IMR-90 (cell line): ENCODE results near the gene ARPIN. TPM values are rescaled to one million over a fixed set of nuclear protein-coding genes. Genes with fewer than 3 reads are reported as not detected.
A peak's percentile ranks its signal among the peaks of the same experiment; 100 is the strongest.

Experiments
- ATAC-seq: fragments of 200-7000 bp; cut with Tn5 transposase; 2 replicates; pipeline ENCODE4 v1.9.1; 2020; ENCODE audit warnings: low read depth, mild to moderate bottlenecking, moderate library complexity
- BruUV-seq: library from RNA; stranded (reverse); fragments of 400-500 nt; replicated peaks from 2 replicates; lab custom pipeline; 2021; lab: Mats Ljungman, UMichigan
- CTCF ChIA-PET: fragments of 300-600 bp; formaldehyde crosslinking; extraction: SDS; loops from one replicate; lab custom pipeline; 2021; ENCODE audit warnings: antibody characterized with exemption; lab: Yijun Ruan, JAX
- POLR2A ChIA-PET: fragments of 300-600 bp; sonication (Branson Sonifier 250); formaldehyde crosslinking; loops from one replicate; lab custom pipeline; 2022; ENCODE audit warnings: antibody characterized with exemption; ENCODE audit not compliant: unreplicated experiment; lab: Charles Lee
- DNase-seq: peaks from one replicate; pipeline ENCODE4 v3.0.0; 2013
- H2AFZ ChIP-seq: replicated peaks from 2 replicates; pipeline ENCODE3; 2013; ENCODE audit warnings: low read length, mild to moderate bottlenecking; ENCODE audit not compliant: poor library complexity
- H2AK5ac ChIP-seq: 2 replicates; pipeline ENCODE4 v1.6.1; 2013; ENCODE audit warnings: low read depth, low read length, inconsistent platforms
- H2AK9ac ChIP-seq: replicated peaks from 2 replicates; pipeline ENCODE3; 2013; ENCODE audit warnings: mild to moderate bottlenecking, low read depth, low read length, moderate library complexity; ENCODE audit not compliant: poor library complexity
- H2BK120ac ChIP-seq: 2 replicates; pipeline ENCODE4 v1.6.1; 2013; ENCODE audit warnings: low read depth, low read length, inconsistent platforms
- H2BK15ac ChIP-seq: 3 replicates; pipeline ENCODE4 v1.6.1; 2013; ENCODE audit warnings: low read depth, low read length, inconsistent platforms
- H2BK20ac ChIP-seq: 2 replicates; pipeline ENCODE4 v1.6.1; 2013; ENCODE audit warnings: low read depth, mild to moderate bottlenecking, inconsistent platforms, low read length, moderate library complexity
- H2BK5ac ChIP-seq: 2 replicates; pipeline ENCODE4 v1.6.1; 2013; ENCODE audit warnings: mild to moderate bottlenecking, low read depth, low read length, inconsistent platforms; ENCODE audit not compliant: poor library complexity, severe bottlenecking
- H3K14ac ChIP-seq: replicated peaks from 2 replicates; pipeline ENCODE4 v1.6.1; 2013; ENCODE audit warnings: low read depth, low read length, inconsistent platforms
- H3K18ac ChIP-seq: 2 replicates; pipeline ENCODE4 v1.6.1; 2013; ENCODE audit warnings: low read depth, low read length, control low read depth
- H3K23ac ChIP-seq: 2 replicates; pipeline ENCODE4 v1.6.1; 2013; ENCODE audit warnings: low read depth, low read length, inconsistent platforms
- H3K27ac ChIP-seq: 2 replicates; pipeline ENCODE4 v1.5.1; 2013; ENCODE audit warnings: mild to moderate bottlenecking, control low read depth, low read length; ENCODE audit not compliant: insufficient read depth
- H3K27me3 ChIP-seq: 2 replicates; pipeline ENCODE4 v1.6.1; 2013; ENCODE audit warnings: low read length; ENCODE audit not compliant: control insufficient read depth, insufficient read depth
- H3K36me3 ChIP-seq: 2 replicates; pipeline ENCODE4 v1.6.1; 2013; ENCODE audit warnings: low read length, mixed read lengths; ENCODE audit not compliant: control insufficient read depth, insufficient read depth
- H3K4ac ChIP-seq: 2 replicates; pipeline ENCODE4 v1.6.1; 2013; ENCODE audit warnings: low read depth, low read length, inconsistent platforms
- H3K4me1 ChIP-seq: 2 replicates; pipeline ENCODE4 v1.6.1; 2013; ENCODE audit warnings: low read length, mixed read lengths; ENCODE audit not compliant: control insufficient read depth, insufficient read depth
- H3K4me2 ChIP-seq: 2 replicates; pipeline ENCODE4 v1.6.1; 2013; ENCODE audit warnings: low read depth, mild to moderate bottlenecking, control low read depth, low read length, moderate library complexity
- H3K4me3 ChIP-seq: 2 replicates; pipeline ENCODE4 v1.5.1; 2013; ENCODE audit warnings: low read depth, mild to moderate bottlenecking, control low read depth, low read length, moderate library complexity; ENCODE audit not compliant: insufficient read depth
- H3K56ac ChIP-seq: 2 replicates; pipeline ENCODE4 v1.6.1; 2013; ENCODE audit warnings: low read length, inconsistent platforms; ENCODE audit not compliant: insufficient read depth; ENCODE audit errors: extremely low read depth
- H3K79me1 ChIP-seq, 2 experiments: 2 replicates each; pipeline ENCODE4 v1.6.1; 2013; ENCODE audit warnings: low read length in 2 of 2, inconsistent platforms in 1 of 2, low read depth in 1 of 2
- H3K9ac ChIP-seq: 2 replicates; pipeline ENCODE4 v1.6.1; 2013; ENCODE audit warnings: low read depth, low read length, control low read depth
- H3K9me1 ChIP-seq: 2 replicates; pipeline ENCODE4 v1.6.1; 2013; ENCODE audit warnings: low read length, inconsistent platforms; ENCODE audit not compliant: insufficient read depth
- H3K9me3 ChIP-seq: 2 replicates; pipeline ENCODE4 v1.6.1; 2013; ENCODE audit warnings: low read length; ENCODE audit not compliant: control insufficient read depth, insufficient read depth
- H4K20me1 ChIP-seq: 2 replicates; pipeline ENCODE4 v1.6.1; 2013; ENCODE audit warnings: low read length, inconsistent platforms; ENCODE audit not compliant: insufficient read depth
- H4K5ac ChIP-seq: 2 replicates; pipeline ENCODE4 v1.6.1; 2013; ENCODE audit warnings: mild to moderate bottlenecking, low read depth, low read length, control low read depth
- H4K8ac ChIP-seq, 2 experiments: 2 replicates each; pipeline ENCODE4 v1.6.1; 2013; ENCODE audit warnings: low read depth in 2 of 2, low read length in 2 of 2, control low read depth in 1 of 2, inconsistent platforms in 1 of 2
- H4K91ac ChIP-seq: 2 replicates; pipeline ENCODE4 v1.6.1; 2013; ENCODE audit warnings: low read depth, low read length, inconsistent platforms; ENCODE audit not compliant: insufficient read depth
- CEBPB ChIP-seq: IDR thresholded peaks from 2 replicates; pipeline ENCODE4 v1.6.1; 2012; ENCODE audit warnings: low read depth, low read length, improper control_type of control experiment
- FOS ChIP-seq: fragments of 150-350 bp; IDR thresholded peaks from 2 replicates; pipeline ENCODE4 v1.6.1; 2016; ENCODE audit warnings: low read depth, low read length
- MAFK ChIP-seq: IDR thresholded peaks from 2 replicates; pipeline ENCODE4 v1.6.1; 2012; ENCODE audit warnings: low read depth, low read length, improper control_type of control experiment
- MAZ ChIP-seq: IDR thresholded peaks from 2 replicates; pipeline ENCODE4 v1.6.1; 2012; ENCODE audit warnings: low read depth, mild to moderate bottlenecking, low read length, improper control_type of control experiment, moderate library complexity, borderline replicate concordance
- MXI1 ChIP-seq: IDR thresholded peaks from 2 replicates; pipeline ENCODE4 v1.6.1; 2012; ENCODE audit warnings: low read depth, mild to moderate bottlenecking, low read length, moderate library complexity, borderline replicate concordance
- POLR2A ChIP-seq: IDR thresholded peaks from 2 replicates; pipeline ENCODE4 v1.6.1; 2012; ENCODE audit warnings: mild to moderate bottlenecking, low read depth, low read length
- RAD21 ChIP-seq: IDR thresholded peaks from 2 replicates; pipeline ENCODE4 v1.6.1; 2012; ENCODE audit warnings: low read length, improper control_type of control experiment
- RFX5 ChIP-seq: IDR thresholded peaks from 2 replicates; pipeline ENCODE4 v1.8.0; 2012; ENCODE audit warnings: low read depth, mild to moderate bottlenecking, low read length, moderate library complexity
- SMC3 ChIP-seq: fragments of 150-350 bp; IDR thresholded peaks from 2 replicates; pipeline ENCODE4 v1.6.1; 2016; ENCODE audit warnings: low read depth, mild to moderate bottlenecking, antibody characterized with exemption, low read length, moderate library complexity
- WGBS, 2 experiments: methylation state at CpG; one replicate each; pipeline versions ENCODE4 v1.1.5 to v1.1.7; 2013; ENCODE audit warnings: missing lambda C conversion rate in 2 of 2; ENCODE audit not compliant: insufficient read length in 1 of 2; ENCODE audit errors: extremely low coverage in 2 of 2; 5-methylcytosine and 5-hydroxymethylcytosine counted together
- dilution Hi-C: fragments of 300-500 bp; cut with HindIII; formaldehyde crosslinking; loops from one replicate; pipeline ENCODE4 v1.14.3; 2018; ENCODE audit warnings: low sequenced_read_pairs; ENCODE audit not compliant: unreplicated experiment
- in situ Hi-C: fragments of 300-500 bp; cut with MboI; formaldehyde crosslinking; loops from 3 replicates; pipeline ENCODE4 v1.14.3; 2019; ENCODE audit warnings: low sequenced_read_pairs, inconsistent platforms, mixed read lengths
- intact Hi-C: fragments of 100-400 bp; cut with micrococcal nuclease; formaldehyde crosslinking; loops from 2 replicates; pipeline ENCODE4 v1.10.0; 2022
- polyA plus RNA-seq, 3 experiments: library from polyadenylated mRNA; depleted of rRNA; stranded (reverse); fragments of >200 nt; gene quantifications; 2 replicates each; pipeline ENCODE4 v1.2.3, GENCODE V29; 2012; ENCODE audit warnings: low replicate concordance in 1 of 3
- total RNA-seq: library from RNA; depleted of rRNA; stranded (reverse); fragments of >200 nt; gene quantifications from 2 replicates; pipeline ENCODE4 v1.2.3, GENCODE V29; 2012
- TF ChIP-seq, protein P1 (sequence below): conservative IDR thresholded peaks from 2 replicates; pipeline ENCODE4 v1.5.1; 2012; ENCODE audit warnings: mild to moderate bottlenecking, low read depth, low read length, improper control_type of control experiment
- TF ChIP-seq, protein P2 (sequence below): fragments of 150-350 bp; IDR thresholded peaks from 2 replicates; pipeline ENCODE4 v1.6.1; 2016; ENCODE audit warnings: low read depth, mild to moderate bottlenecking, low read length, moderate library complexity, borderline replicate concordance
- TF ChIP-seq, protein P3 (sequence below): fragments of 150-350 bp; IDR thresholded peaks from 2 replicates; pipeline ENCODE4 v1.6.1; 2017; ENCODE audit warnings: mild to moderate bottlenecking, antibody characterized with exemption, low read length, low read depth

Gene ARPIN
- total and polyA plus RNA-seq, 2 of the 4 experiments (the other 2 are of a cell fraction) = 3.9 to 8.8 TPM

DNA sequence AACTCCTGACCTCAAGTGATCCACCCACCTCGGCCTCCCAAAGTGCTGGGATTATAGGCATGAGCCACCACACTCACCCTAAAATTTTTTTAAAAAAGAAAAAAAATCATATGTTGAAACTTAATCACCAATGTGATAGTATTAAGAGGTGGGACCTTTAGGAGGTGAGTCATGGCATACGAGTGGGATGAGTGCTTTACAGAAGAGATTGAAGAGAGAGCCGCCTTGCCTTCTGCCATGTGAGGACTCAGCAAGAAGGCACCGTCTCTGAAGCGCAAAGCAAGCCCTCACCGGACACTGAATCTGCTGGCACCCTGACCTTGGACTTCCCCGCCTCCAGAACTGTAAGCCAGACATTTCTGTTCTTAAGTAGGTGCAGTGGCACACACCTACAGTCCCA is 5.5 kb downstream of the ARPIN start:
- Histone ChIP-seq H2BK20ac (no peak overlapping the region), H2BK15ac (no peak overlapping the region), H3K23ac (no peak overlapping the region), H4K5ac (no peak overlapping the region), H2BK120ac (no peak overlapping the region), H4K8ac (no peak overlapping the region), H3K9me1 (no peaks in the 10 kb centered on the region), H3K18ac (no peak overlapping the region), H3K4ac (no peak overlapping the region), H3K14ac (no peak overlapping the region), H2BK5ac (no peak overlapping the region), H3K4me3 (no peak overlapping the region), H4K91ac (no peak overlapping the region), H3K79me1 (peaks cover 3% of the 10 kb centered on the region in 2 experiments; a peak in 2 of 4 replicates), H3K9me3 (no peaks in the 10 kb centered on the region), H3K27me3 (no peaks in the 10 kb centered on the region), H4K20me1 (no peaks in the 10 kb centered on the region; the same call in 1 of the 2 replicates), H3K9ac (no peak overlapping the region), H2AK5ac (no peak overlapping the region), H3K27ac (no peak overlapping the region), H3K4me2 (no peak overlapping the region), H2AK9ac (no peak overlapping the region), H3K4me1 (peaks cover 2% of the 10 kb centered on the region; the same call in 1 of the 2 replicates), H3K56ac (no peak overlapping the region), H2AFZ (no peak overlapping the region), H3K36me3 (peaks cover 25% of the 10 kb centered on the region)
- intact Hi-C loops = no loop called here
- ChIA-PET CTCF (no interaction called here), POLR2A (no interaction called here)
- dilution Hi-C loops = no loop called here
- WGBS, 2 experiments = no CpG with 5 or more reads among the region's 7 CpGs
- ATAC-seq = no peak
- BruUV-seq = no TSS peak
- DNase-seq = peak; percentile 34
- TF ChIP-seq CEBPB (no peak), MAZ (no peak), RAD21 (no peak), FOS (no peak), MXI1 (no peak), POLR2A (no peak), SMC3 (no peak), RFX5 (no peak), MAFK (no peak)
- TF ChIP-seq, protein P1, sequence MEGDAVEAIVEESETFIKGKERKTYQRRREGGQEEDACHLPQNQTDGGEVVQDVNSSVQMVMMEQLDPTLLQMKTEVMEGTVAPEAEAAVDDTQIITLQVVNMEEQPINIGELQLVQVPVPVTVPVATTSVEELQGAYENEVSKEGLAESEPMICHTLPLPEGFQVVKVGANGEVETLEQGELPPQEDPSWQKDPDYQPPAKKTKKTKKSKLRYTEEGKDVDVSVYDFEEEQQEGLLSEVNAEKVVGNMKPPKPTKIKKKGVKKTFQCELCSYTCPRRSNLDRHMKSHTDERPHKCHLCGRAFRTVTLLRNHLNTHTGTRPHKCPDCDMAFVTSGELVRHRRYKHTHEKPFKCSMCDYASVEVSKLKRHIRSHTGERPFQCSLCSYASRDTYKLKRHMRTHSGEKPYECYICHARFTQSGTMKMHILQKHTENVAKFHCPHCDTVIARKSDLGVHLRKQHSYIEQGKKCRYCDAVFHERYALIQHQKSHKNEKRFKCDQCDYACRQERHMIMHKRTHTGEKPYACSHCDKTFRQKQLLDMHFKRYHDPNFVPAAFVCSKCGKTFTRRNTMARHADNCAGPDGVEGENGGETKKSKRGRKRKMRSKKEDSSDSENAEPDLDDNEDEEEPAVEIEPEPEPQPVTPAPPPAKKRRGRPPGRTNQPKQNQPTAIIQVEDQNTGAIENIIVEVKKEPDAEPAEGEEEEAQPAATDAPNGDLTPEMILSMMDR = no peak
- TF ChIP-seq, protein P2, sequence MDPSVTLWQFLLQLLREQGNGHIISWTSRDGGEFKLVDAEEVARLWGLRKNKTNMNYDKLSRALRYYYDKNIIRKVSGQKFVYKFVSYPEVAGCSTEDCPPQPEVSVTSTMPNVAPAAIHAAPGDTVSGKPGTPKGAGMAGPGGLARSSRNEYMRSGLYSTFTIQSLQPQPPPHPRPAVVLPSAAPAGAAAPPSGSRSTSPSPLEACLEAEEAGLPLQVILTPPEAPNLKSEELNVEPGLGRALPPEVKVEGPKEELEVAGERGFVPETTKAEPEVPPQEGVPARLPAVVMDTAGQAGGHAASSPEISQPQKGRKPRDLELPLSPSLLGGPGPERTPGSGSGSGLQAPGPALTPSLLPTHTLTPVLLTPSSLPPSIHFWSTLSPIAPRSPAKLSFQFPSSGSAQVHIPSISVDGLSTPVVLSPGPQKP = no peak
- TF ChIP-seq, protein P3, sequence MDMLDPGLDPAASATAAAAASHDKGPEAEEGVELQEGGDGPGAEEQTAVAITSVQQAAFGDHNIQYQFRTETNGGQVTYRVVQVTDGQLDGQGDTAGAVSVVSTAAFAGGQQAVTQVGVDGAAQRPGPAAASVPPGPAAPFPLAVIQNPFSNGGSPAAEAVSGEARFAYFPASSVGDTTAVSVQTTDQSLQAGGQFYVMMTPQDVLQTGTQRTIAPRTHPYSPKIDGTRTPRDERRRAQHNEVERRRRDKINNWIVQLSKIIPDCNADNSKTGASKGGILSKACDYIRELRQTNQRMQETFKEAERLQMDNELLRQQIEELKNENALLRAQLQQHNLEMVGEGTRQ = no peak
- in situ Hi-C loops = no loop called here
